ENCODE data around the gene SRPK1. TPM values are rescaled to one million over a fixed set of nuclear protein-coding genes. Genes with fewer than 3 reads are reported as not detected.
A peak's percentile ranks its signal among the peaks of the same experiment; 100 is the strongest.

The SRPK1 gene
- total RNA-seq, 2 donors from 2014 or later, result 86.2 to 98.5 TPM

DNA sequence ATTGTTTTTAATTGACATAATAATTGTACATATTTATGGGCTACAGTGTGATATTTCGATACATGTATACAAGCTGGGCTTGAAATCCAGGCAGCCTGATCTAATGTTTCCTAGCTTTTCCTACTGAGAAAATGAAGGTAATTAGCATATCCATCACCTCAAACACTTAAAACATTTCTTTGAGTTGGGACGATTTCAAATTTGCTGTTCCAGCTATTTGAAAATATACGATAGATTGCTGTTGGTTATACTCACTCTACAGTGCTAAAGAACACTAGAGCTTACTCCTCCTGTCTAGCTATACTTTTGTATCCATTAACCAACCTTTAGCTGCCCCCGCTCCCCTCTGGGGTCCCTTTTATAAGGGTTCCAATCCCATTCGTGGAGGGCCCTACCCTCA, 111.1 kb downstream of the SRPK1 start:
- Histone ChIP-seq H3K36me3 (ENCODE audit: control insufficient read depth, insufficient read depth, low read length) (no peaks in the 10 kb centered on the region), H3K9ac (ENCODE audit: extremely low read depth, low read length, poor library complexity, severe bottlenecking) (no peak overlapping the region), H3K4me1 (ENCODE audit: control insufficient read depth, insufficient read depth, low read length) (no peaks in the 10 kb centered on the region), H3K27ac (ENCODE audit: low read depth, low read length) (no peak overlapping the region), H3K9me3 (ENCODE audit: control insufficient read depth, low read length) (no peaks in the 10 kb centered on the region), H3K4me3 (ENCODE audit: low read length) (no peak overlapping the region), H3K27me3 (ENCODE audit: control insufficient read depth, insufficient read depth, low read length, poor library complexity, severe bottlenecking) (peaks cover 7% of the 10 kb centered on the region)
- TF ChIP-seq, protein P1, sequence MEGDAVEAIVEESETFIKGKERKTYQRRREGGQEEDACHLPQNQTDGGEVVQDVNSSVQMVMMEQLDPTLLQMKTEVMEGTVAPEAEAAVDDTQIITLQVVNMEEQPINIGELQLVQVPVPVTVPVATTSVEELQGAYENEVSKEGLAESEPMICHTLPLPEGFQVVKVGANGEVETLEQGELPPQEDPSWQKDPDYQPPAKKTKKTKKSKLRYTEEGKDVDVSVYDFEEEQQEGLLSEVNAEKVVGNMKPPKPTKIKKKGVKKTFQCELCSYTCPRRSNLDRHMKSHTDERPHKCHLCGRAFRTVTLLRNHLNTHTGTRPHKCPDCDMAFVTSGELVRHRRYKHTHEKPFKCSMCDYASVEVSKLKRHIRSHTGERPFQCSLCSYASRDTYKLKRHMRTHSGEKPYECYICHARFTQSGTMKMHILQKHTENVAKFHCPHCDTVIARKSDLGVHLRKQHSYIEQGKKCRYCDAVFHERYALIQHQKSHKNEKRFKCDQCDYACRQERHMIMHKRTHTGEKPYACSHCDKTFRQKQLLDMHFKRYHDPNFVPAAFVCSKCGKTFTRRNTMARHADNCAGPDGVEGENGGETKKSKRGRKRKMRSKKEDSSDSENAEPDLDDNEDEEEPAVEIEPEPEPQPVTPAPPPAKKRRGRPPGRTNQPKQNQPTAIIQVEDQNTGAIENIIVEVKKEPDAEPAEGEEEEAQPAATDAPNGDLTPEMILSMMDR (conservative IDR thresholded peaks at IDR 0.05), result no peak
- 76 to 94% methylated on average over 4 to 5 of the region's 5 CpGs for WGBS, 2 experiments (ENCODE audit: insufficient coverage in 1 of 2, insufficient read length in 1 of 2)
- no peak overlapping the region for H3K27ac Mint-ChIP-seq
- no peaks in the 10 kb centered on the region for H3K4me1 Mint-ChIP-seq
- DNase-seq, result no peak
- H3K4me3 Mint-ChIP-seq, result no peak overlapping the region
- H3K36me3 Mint-ChIP-seq (ENCODE audit: low read depth), result no peaks in the 10 kb centered on the region
- H3K27me3 Mint-ChIP-seq (ENCODE audit: insufficient read depth), result peaks cover 3% of the 10 kb centered on the region
- H3K9me3 Mint-ChIP-seq, result no peaks in the 10 kb centered on the region

DNA sequence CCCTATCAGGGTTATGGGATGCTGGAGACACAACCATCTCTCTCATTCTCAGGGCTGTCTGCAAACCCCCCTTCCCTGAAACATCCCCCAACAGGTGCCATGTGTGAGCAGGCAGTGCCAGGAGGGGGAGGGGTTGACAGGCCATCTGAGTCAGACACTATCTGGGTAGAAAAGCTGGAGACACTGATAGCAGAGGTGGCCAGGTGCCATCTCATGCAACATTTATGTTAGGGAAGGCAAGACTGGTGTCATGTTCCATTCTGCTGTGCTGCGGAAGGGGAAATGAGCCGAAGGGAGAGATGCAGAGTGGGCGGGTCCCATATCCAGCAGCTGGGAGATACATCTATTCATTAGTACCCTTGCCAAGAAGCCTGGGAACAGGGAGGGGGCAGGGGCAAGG, 112.2 kb downstream of the SRPK1 start:
- Histone ChIP-seq H3K9ac (ENCODE audit: extremely low read depth, low read length, poor library complexity, severe bottlenecking) (no peak overlapping the region), H3K4me1 (ENCODE audit: control insufficient read depth, insufficient read depth, low read length) (no peaks in the 10 kb centered on the region), H3K4me3 (ENCODE audit: low read length) (no peak overlapping the region), H3K36me3 (ENCODE audit: control insufficient read depth, insufficient read depth, low read length) (no peaks in the 10 kb centered on the region), H3K27me3 (ENCODE audit: control insufficient read depth, insufficient read depth, low read length, poor library complexity, severe bottlenecking) (peaks cover 7% of the 10 kb centered on the region), H3K9me3 (ENCODE audit: control insufficient read depth, low read length) (no peaks in the 10 kb centered on the region), H3K27ac (ENCODE audit: low read depth, low read length) (no peak overlapping the region)
- Mint-ChIP-seq H3K27ac (no peak overlapping the region), H3K9me3 (no peaks in the 10 kb centered on the region), H3K27me3 (ENCODE audit: insufficient read depth) (peaks cover 3% of the 10 kb centered on the region), H3K4me1 (no peaks in the 10 kb centered on the region), H3K4me3 (no peak overlapping the region), H3K36me3 (ENCODE audit: low read depth) (no peaks in the 10 kb centered on the region)
- TF ChIP-seq, protein P1 (conservative IDR thresholded peaks at IDR 0.05), result no peak
- no peak for DNase-seq
- WGBS, 2 experiments (ENCODE audit: insufficient coverage in 1 of 2, insufficient read length in 1 of 2), result 73 to 76% methylated on average over 2 to 3 of the region's 3 CpGs

DNA sequence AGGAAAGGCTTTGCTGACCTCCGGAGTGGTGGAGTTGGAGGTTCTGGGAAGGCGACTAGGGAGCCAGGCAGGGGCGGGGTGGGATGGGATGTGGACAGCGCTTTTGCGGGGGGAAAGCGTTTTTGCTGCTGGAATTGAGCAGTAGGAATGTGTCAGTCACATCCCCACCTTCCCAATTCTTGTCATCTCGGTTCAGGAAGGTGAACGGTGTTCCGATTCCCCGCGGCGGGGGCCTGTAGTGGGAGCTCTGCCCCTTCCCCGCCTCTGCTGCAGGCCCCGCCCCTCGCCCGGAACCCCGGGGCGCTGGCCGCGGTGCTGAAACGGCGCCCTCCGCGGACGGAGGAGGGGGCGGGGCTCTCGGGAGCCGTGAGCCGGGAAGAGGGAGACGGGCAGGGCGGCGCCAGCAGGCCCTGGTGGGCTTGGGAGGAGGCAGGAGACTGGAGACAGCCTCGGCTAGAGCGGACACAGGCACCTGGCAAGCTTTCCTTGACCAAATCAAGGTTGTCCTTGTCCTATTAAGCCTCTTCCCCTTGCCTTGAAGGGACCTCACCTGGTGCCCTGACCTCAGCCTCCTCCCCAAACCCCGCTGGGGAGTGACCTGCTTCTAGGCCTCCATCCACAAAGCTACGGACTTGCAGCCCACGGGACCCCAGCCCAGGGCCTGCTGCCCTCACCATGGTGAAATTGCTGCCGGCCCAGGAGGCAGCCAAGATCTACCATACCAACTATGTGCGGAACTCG, 115.7 kb downstream of the SRPK1 start, which contains the start of gene LHFPL5:
Gene LHFPL5, plus strand, starts transcription at position 357 of the 741 bp plus-strand sequence. Its CDS starts 319 bp downstream, at position 676.
- Mint-ChIP-seq H3K36me3 (ENCODE audit: low read depth) (no peaks in the 10 kb centered on the region), H3K4me1 (no peaks in the 10 kb centered on the region), H3K4me3 (peak within 1 kb of the TSS; percentile 49), H3K27ac (no peak within 1 kb of the TSS), H3K9me3 (no peaks in the 10 kb centered on the region), H3K27me3 (ENCODE audit: insufficient read depth) (peaks cover 3% of the 10 kb centered on the region)
- no peaks in the 10 kb centered on the region for H3K9me3 ChIP-seq (ENCODE audit: control insufficient read depth, low read length)
- peak; percentile 93 for DNase-seq
- TF ChIP-seq, protein P1 (conservative IDR thresholded peaks at IDR 0.05), result no peak
- H3K36me3 ChIP-seq (ENCODE audit: control insufficient read depth, insufficient read depth, low read length), result no peaks in the 10 kb centered on the region
- 15 to 43% methylated on average over 7 to 40 of the region's 40 CpGs for WGBS, 2 experiments (ENCODE audit: insufficient coverage in 1 of 2, insufficient read length in 1 of 2)
- peaks cover 7% of the 10 kb centered on the region for H3K27me3 ChIP-seq (ENCODE audit: control insufficient read depth, insufficient read depth, low read length, poor library complexity, severe bottlenecking)
- no peaks in the 10 kb centered on the region for H3K4me1 ChIP-seq (ENCODE audit: control insufficient read depth, insufficient read depth, low read length)
- no peak within 1 kb of the TSS for H3K27ac ChIP-seq (ENCODE audit: low read depth, low read length)
- H3K9ac ChIP-seq (ENCODE audit: extremely low read depth, low read length, poor library complexity, severe bottlenecking), result no peak within 1 kb of the TSS
- peak within 1 kb of the TSS; percentile 75 for H3K4me3 ChIP-seq (ENCODE audit: low read length)
